NK-92 (cell line): Measurements from ENCODE around the gene UBALD2.

Experiments
- DNase-seq: peaks from one replicate; lab custom pipeline; 2025; ENCODE audit not compliant: unreplicated experiment; lab: John Stamatoyannopoulos, UW

The UBALD2 gene

DNA sequence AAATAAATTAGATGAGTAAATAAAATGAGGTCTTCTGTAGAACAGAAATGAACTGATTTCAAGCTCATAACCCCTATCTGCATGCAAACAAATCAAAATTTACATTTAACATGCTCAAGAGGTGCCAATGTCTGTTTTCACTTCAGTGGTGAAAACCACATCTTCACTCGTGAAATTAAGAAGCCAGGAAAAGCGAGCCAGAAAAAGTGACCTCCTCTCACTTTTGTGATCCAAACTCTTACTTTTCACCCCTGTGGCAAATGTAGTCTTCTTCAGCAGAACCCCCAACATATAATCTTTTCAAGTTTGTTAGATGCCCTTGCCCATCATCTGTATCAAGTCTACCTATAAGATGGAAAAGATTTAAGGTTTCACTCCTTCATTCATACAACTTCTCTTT, 52.4 kb downstream of the UBALD2 start:
- DNase-seq, result no peak

DNA sequence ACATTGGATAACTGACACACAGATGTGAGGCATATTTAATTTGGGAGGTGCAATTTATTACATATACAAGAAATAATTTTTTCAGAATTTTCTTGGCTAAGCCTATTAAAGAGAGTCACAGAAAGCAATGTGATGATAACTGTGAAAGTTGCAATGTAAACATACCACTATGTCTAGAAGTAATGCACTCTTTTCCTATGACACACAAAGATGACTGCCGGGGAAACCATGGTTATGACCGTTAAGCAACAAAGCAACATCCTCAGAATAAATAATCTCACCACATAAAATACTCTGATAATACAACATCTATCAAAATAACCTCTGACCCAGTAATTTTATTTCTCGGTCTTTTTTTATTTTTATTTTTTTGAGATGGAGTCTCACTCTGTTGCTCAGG, 53.4 kb downstream of the UBALD2 start:
- DNase-seq, result no peak
